ENCODE measurements around the gene MAML1.
A peak's percentile ranks its signal among the peaks of the same experiment; 100 is the strongest.

The MAML1 gene

GRCh38 chr5:179794575-179794974, 62.0 kb downstream of the MAML1 start:
- no peak for DNase-seq

- DNase-seq = no peak
These were observed 62.6 kb downstream of the MAML1 start for GRCh38 chr5:179795049-179795862.

GRCh38 chr5:179795863-179796833, 63.5 kb downstream of the MAML1 start:
- DNase-seq = peak; percentile 36

GRCh38 chr5:179796877-179797608, 64.4 kb downstream of the MAML1 start:
- DNase-seq = no peak

- DNase-seq = no peak
These were observed 65.1 kb downstream of the MAML1 start for GRCh38 chr5:179797741-179798140.

GRCh38 chr5:179798144-179798770, 65.6 kb downstream of the MAML1 start:
- DNase-seq = no peak

GRCh38 chr5:179798771-179799643, 66.4 kb downstream of the MAML1 start:
- no peak for DNase-seq

- DNase-seq = no peak
These were observed 67.0 kb downstream of the MAML1 start for GRCh38 chr5:179799644-179799973.

- no peak for DNase-seq
These were observed 67.6 kb downstream of the MAML1 start for GRCh38 chr5:179800071-179800695.

- DNase-seq = no peak
These were observed 68.1 kb downstream of the MAML1 start for GRCh38 chr5:179800696-179801201.

GRCh38 chr5:179801304-179802206, 68.9 kb downstream of the MAML1 start:
- no peak for DNase-seq

GRCh38 chr5:179802207-179802883, 69.7 kb downstream of the MAML1 start:
- DNase-seq = no peak

- no peak for DNase-seq
These were observed 70.4 kb downstream of the MAML1 start for GRCh38 chr5:179802950-179803562.

- DNase-seq = no peak
These were observed 71.3 kb downstream of the MAML1 start for GRCh38 chr5:179803651-179804554.

- no peak for DNase-seq
These were observed 71.9 kb downstream of the MAML1 start for GRCh38 chr5:179804555-179804947.

- DNase-seq = no peak
These were observed 72.5 kb downstream of the MAML1 start for GRCh38 chr5:179805070-179805528.

- no peak for DNase-seq
These were observed 73.1 kb downstream of the MAML1 start for GRCh38 chr5:179805529-179806249.
